SK-MEL-5 (cell line): Measurements from ENCODE around the gene CLEC4G. TPM values are rescaled to one million over a fixed set of nuclear protein-coding genes. Genes with fewer than 3 reads are reported as not detected.
A peak's percentile ranks its signal among the peaks of the same experiment; 100 is the strongest.
"Not testable (repeated sequence)": the region's sequence is repeated elsewhere in the genome, so short reads cannot be mapped to it uniquely, and the experiment has no call there.

ENCODE experiments used
- DNase-seq: peaks from one replicate; pipeline ENCODE4 v3.0.0-alpha.2; 2016; ENCODE audit warnings: low read depth, low spot score
- in situ Hi-C: cut with HindIII; loops from 2 replicates; pipeline ENCODE4 v1.10.0; 2016; ENCODE audit warnings: low sequenced_read_pairs, high pct_unique_total_duplicates, low pct_unique_long_range_greater_than_20kb
- total RNA-seq: library from RNA; depleted of rRNA; stranded (reverse); fragments of >200 nt; shearing (Covaris generic); gene quantifications from 2 replicates; pipeline ENCODE4 v1.2.3, GENCODE V29; 2014

Gene CLEC4G
- total RNA-seq, 1 experiment from 2014 or later = not detected

DNA sequence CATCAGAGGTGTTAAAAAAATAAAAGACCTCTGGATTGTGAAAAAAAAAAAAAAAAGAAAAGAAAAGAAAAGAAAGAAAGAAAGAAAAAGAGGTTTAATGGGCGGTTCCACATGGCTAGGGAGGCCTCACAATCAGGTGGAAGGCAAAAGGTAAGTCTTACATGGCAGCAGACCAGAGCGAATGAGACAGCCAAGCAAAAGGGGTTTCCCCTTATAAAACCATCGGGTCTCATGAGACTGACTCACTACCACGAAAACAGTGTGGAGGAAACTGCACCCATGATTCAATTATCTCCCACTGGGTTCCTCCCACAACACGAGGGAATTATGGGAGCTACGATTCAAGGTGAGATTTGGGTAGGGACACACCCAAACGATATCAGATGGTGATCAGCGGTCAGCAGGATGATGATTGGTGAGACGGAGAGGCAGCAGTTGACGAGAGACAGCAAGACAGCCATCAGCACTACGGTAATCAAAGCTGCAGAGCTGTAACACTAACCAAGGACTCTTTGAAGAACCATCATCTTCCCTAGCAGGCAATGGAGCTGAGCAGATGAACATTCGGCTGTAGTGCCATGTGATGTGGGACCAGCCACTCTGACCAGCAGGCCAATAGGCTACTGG lies 19.4 kb upstream of the CLEC4G start:
- peak; percentile 19 for DNase-seq
- in situ Hi-C loops = no loop called here

DNA sequence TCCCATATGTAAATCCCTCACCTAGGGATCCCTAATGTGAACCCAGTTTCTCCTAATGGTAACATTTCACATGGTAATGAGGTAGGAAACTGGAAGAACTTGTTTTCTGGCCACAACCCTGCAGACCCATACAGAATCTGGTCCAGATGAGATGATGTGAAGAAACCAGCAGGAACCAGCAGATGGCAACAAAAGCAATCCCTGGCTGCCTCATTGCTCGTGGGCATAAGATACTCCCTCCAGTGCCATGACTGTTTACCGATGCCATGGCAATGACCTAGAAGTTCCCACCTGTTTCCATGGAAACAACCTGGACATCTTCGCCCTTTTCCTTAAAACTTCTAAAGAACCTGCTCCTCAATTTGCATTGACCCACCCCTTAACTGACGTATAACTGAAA lies 16.8 kb upstream of the CLEC4G start:
- in situ Hi-C loops = no loop called here
- peak; percentile 59 for DNase-seq

- in situ Hi-C loops = no loop called here
- DNase-seq = no peak
These were observed 16.3 kb upstream of the CLEC4G start for GRCh38 chr19:7748171-7748570.

DNA sequence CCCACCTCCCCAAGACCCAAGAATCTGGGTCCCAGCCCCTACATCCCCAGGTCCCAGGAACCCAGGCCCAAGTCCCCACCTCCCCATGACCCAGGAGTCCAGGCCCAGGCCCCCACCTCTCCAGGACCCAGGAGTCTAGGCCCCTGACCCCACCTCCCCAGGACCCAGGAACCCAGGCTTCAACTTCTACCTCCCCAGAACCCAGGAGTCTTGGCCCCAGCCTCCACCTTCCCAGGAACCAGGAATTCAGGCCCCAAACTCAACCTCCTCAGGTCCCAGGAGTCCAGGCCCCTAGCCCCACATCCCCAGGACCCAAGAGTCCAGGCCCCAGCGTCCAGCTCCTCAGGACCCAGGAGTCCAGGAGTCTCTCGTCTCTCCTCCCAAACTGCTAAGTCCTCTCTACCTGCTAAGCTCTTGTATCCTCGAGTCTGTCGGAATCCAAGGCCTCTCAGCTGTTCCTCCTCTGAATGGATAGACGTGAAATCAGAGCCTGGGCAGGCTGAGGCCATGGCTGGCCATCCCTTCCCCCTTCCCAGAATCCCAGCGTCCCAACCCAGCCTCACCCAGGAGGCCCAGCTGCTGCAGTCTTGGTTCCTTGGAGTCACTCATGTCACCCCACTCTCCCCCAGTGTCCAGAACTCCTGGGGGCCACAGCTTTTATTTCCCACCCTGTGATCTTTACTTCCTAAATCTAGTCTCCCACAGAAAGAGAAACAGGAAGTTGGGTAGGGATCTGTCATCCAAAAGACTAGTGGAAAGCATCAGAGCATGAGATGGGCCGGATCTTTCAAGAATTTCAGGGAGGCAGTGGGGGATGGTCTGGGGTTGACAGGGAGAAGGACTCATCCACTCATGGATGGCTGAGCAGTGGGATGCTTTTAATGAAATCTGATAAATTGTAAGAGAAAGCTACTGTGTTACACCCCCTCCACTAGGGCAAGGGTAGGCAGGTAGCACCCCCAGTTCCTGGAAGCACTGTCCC lies 15.3 kb upstream of the CLEC4G start, which contains the start of gene CD209:
CD209 (minus strand) TSS at position 632 of the 982 bp plus-strand sequence; CDS start at position 609, 23 bp downstream.
- in situ Hi-C loops = no loop called here
- DNase-seq = no peak

- in situ Hi-C loops, DNase-seq: not testable (repeated sequence)
These were observed 14.4 kb upstream of the CLEC4G start for GRCh38 chr19:7746306-7746705.

GRCh38 chr19:7744871-7745650 lies 13.2 kb upstream of the CLEC4G start:
- in situ Hi-C loops = no loop called here
- no peak for DNase-seq

GRCh38 chr19:7744199-7744786 lies 12.4 kb upstream of the CLEC4G start:
- in situ Hi-C loops = no loop called here

DNA sequence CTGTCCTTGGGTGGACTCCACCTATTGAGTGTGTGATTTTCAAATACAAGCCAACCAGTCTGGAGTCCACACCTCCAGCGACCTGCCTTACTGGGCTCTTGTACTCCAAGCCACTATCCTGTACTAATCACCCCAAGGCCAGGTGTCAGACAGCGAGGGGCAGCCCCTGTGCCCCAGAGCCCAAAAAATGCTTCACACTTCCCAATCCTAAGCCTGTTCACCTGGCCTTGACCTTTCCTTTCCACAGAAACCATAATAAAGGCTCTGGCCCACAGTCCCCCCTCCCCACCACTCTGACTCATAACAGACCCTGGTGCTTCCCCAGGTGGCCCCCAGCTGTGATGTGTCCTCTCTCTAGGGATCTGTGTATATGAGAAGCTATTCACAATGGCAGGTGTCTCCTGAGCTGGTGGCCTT lies 11.5 kb upstream of the CLEC4G start:
- DNase-seq = no peak
- in situ Hi-C loops = no loop called here

More at GRCh38 chr19:7744199-7744786, 12.4 kb upstream of the CLEC4G start:
- DNase-seq = no peak

DNA sequence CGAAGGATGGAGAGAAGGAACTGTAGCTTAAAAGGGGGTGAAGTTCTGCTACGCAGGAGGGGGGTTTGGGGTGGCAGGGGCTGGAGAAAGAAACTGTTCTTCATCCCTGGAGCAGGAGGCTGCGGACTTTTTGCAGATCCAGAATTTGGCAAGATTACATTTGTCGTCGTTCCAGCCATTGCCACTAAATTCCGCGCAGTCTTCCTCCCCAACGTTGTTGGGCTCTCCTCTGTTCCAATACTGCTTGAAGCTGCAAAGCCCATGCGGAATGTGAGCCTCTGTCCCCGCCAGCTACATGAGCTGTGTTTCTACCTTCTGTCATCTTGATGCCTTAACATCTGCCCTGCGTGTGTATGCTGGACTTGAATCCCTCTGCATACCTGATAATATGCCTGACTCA lies 11.1 kb upstream of the CLEC4G start:
- in situ Hi-C loops = no loop called here
- DNase-seq = no peak

DNA sequence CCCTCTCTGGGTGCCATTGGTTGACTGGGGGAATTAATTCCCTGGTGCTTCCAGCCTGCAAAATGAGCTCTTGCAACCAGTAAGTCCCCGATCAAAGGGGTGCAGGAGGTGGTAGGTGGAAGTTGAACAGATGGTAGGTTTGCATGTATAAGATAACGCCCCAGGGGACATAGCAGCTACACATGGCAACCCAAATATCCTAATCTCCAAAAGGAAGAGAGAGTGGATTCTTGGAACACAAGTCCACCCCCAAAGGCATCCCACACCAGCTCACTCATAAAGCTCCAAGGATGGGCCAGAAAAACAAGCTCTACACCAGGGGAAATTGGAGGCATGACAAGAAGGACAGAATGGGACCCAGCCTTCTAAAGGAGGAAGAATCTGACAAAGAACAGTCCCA lies 10.7 kb upstream of the CLEC4G start:
- in situ Hi-C loops = no loop called here
- no peak for DNase-seq

- DNase-seq = no peak
- in situ Hi-C loops = no loop called here
These were observed 8.8 kb upstream of the CLEC4G start for GRCh38 chr19:7740682-7741054.

GRCh38 chr19:7739801-7740681 lies 8.1 kb upstream of the CLEC4G start:
- in situ Hi-C loops = no loop called here
- DNase-seq = no peak

GRCh38 chr19:7739211-7739755 lies 7.4 kb upstream of the CLEC4G start:
- no peak for DNase-seq
- in situ Hi-C loops = no loop called here

- in situ Hi-C loops = no loop called here
- DNase-seq = no peak
These were observed 6.1 kb upstream of the CLEC4G start for GRCh38 chr19:7738023-7738422.

DNA sequence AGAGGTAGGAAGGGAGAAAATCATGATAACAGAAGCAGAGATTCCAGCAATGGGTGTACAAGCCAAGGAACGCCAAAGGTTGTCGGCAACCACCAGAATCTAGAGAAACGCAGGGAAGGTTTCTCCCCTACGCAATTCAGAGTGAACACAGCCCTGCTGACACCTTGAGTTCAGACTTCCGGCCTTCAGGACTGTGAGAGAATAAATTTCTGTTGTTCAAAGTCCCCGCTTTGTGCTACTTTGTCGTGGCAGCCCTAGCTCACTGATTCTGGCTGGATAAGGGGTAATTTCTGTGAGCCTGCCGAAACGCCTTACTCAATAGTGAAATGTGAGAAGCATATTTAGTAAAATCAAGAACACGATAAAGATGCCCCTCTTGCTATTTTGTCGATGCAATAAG lies 5.3 kb upstream of the CLEC4G start:
- DNase-seq = no peak
- in situ Hi-C loops = no loop called here

GRCh38 chr19:7736148-7736547 lies 4.2 kb upstream of the CLEC4G start:
- DNase-seq = no peak
- in situ Hi-C loops = no loop called here
